ENCODE data around the gene NUDT1.

DNA sequence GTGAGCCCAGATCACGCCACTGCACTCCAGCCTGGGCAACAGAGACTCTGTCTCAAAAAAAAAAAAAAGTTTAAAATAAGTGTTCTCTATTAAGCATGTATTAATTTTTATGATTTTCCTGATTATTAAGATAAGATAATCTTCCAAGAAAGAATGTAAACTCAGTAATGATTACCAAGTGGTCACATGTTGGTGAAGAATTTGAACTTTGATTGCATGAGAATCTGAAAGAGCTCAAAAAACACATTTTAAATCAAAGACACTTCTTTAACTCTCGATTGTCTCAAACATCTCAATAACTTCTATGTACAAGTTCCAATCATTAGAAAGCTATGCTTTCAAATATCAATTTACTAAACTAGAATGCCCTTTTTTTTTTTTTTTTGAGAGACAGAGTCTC, 38.4 kb downstream of the NUDT1 start:
- TF ChIP-seq, protein P1, sequence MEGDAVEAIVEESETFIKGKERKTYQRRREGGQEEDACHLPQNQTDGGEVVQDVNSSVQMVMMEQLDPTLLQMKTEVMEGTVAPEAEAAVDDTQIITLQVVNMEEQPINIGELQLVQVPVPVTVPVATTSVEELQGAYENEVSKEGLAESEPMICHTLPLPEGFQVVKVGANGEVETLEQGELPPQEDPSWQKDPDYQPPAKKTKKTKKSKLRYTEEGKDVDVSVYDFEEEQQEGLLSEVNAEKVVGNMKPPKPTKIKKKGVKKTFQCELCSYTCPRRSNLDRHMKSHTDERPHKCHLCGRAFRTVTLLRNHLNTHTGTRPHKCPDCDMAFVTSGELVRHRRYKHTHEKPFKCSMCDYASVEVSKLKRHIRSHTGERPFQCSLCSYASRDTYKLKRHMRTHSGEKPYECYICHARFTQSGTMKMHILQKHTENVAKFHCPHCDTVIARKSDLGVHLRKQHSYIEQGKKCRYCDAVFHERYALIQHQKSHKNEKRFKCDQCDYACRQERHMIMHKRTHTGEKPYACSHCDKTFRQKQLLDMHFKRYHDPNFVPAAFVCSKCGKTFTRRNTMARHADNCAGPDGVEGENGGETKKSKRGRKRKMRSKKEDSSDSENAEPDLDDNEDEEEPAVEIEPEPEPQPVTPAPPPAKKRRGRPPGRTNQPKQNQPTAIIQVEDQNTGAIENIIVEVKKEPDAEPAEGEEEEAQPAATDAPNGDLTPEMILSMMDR (conservative IDR thresholded peaks at IDR 0.05; ENCODE audit: low read length) = no peak
- TF ChIP-seq EZH2phosphoT487 (IDR thresholded peaks at IDR 0.05; ENCODE audit: borderline replicate concordance, low read depth, low read length) = no peak
